Peyer's patch (tissue), 4 donors: ENCODE measurements around the gene PBX4.

Source experiments
- CTCF ChIP-seq, 6 experiments: fragments of 450-650 bp in 4 of 6; fragments of 200-600 bp in 2 of 6; sonication (generic) in 1 of 6; IDR thresholded peaks; one replicate each; pipeline ENCODE4 v1.5.1; 2017 to 2019; ENCODE audit warnings: antibody characterized with exemption in 6 of 6, mild to moderate bottlenecking in 3 of 6, moderate library complexity in 1 of 6
- POLR2A ChIP-seq, 2 donors: fragments of 450-650 bp; IDR thresholded peaks; one replicate each; pipeline ENCODE4 v1.5.1; 2017; ENCODE audit warnings: antibody characterized with exemption in 2 of 2, mild to moderate bottlenecking in 2 of 2, moderate library complexity in 2 of 2

- TF ChIP-seq CTCF (IDR thresholded peaks at IDR 0.05) (no peak), POLR2A (IDR thresholded peaks at IDR 0.05) (no peak)
Measured at GRCh38 chr19:19588546-19588945, 29.9 kb downstream of the PBX4 start.
